GM19351 (cell line): Measurements from ENCODE around the gene COL6A2.

ENCODE experiments used
- ATAC-seq: cut with Tn5 transposase; IDR thresholded peaks from one replicate; pipeline ENCODE4 v1.9.1; 2021; ENCODE audit warnings: mild to moderate bottlenecking, moderate library complexity; ENCODE audit not compliant: unreplicated experiment

COL6A2 gene

GRCh38 chr21:46153247-46154154, 55.6 kb downstream of the COL6A2 start:
- ATAC-seq, result no peak

- no peak for ATAC-seq
Measured at GRCh38 chr21:46154155-46154954, 56.4 kb downstream of the COL6A2 start.

- ATAC-seq, result no peak
Measured at GRCh38 chr21:46154955-46155513, 57.1 kb downstream of the COL6A2 start.

GRCh38 chr21:46155514-46156377, 57.8 kb downstream of the COL6A2 start, which contains the start of gene FTCD:
Gene FTCD, minus strand, starts transcription at chr21:46155579. Its CDS starts 56 bp downstream, at chr21:46155523.
- ATAC-seq, result no peak

- no peak for ATAC-seq
Measured at GRCh38 chr21:46156378-46156645, 58.4 kb downstream of the COL6A2 start.

- ATAC-seq, result no peak
Measured at GRCh38 chr21:46156678-46157077, 58.8 kb downstream of the COL6A2 start.

- no peak for ATAC-seq
Measured at GRCh38 chr21:46157396-46157986, 59.6 kb downstream of the COL6A2 start.

- no peak for ATAC-seq
Measured at GRCh38 chr21:46157987-46158451, 60.1 kb downstream of the COL6A2 start.

GRCh38 chr21:46158666-46159300, 60.9 kb downstream of the COL6A2 start:
- ATAC-seq, result no peak

GRCh38 chr21:46159390-46159789, 61.5 kb downstream of the COL6A2 start:
- ATAC-seq, result no peak

GRCh38 chr21:46159841-46160656, 62.1 kb downstream of the COL6A2 start:
- ATAC-seq, result no peak

- no peak for ATAC-seq
Measured at GRCh38 chr21:46160657-46160906, 62.7 kb downstream of the COL6A2 start.

- no peak for ATAC-seq
Measured at GRCh38 chr21:46160907-46161632, 63.2 kb downstream of the COL6A2 start.

- ATAC-seq, result no peak
Measured at GRCh38 chr21:46161633-46162592, 64.0 kb downstream of the COL6A2 start.

- ATAC-seq, result no peak
Measured at GRCh38 chr21:46163380-46163779, 65.5 kb downstream of the COL6A2 start.

- ATAC-seq, result no peak
Measured at GRCh38 chr21:46165098-46165497, 67.2 kb downstream of the COL6A2 start.

- ATAC-seq, result no peak
Measured at GRCh38 chr21:46168238-46168637, 70.3 kb downstream of the COL6A2 start.
